Activated naive CD4-positive, alpha-beta T cell treated with anti-CD3 and anti-CD28 coated beads, Interleukin-2, amount 50 U/mL, for 24 hours (primary cell): ENCODE results near the gene ELMOD1.

ENCODE experiments used
- H3K27ac Mint-ChIP-seq: one replicate; pipeline ENCODE4 v1.8.0; 2021; ENCODE audit warnings: mild to moderate bottlenecking, mixed read lengths
- H3K27me3 Mint-ChIP-seq: one replicate; pipeline ENCODE4 v1.8.0; 2021; ENCODE audit warnings: mixed read lengths
- H3K36me3 Mint-ChIP-seq: one replicate; pipeline ENCODE4 v1.8.0; 2021; ENCODE audit warnings: mixed read lengths
- H3K4me1 Mint-ChIP-seq: one replicate; pipeline ENCODE4 v1.8.0; 2021; ENCODE audit warnings: mixed read lengths
- H3K4me3 Mint-ChIP-seq: one replicate; pipeline ENCODE4 v1.8.0; 2021; ENCODE audit warnings: mild to moderate bottlenecking, mixed read lengths
- H3K9me3 Mint-ChIP-seq: one replicate; pipeline ENCODE4 v1.8.0; 2021; ENCODE audit warnings: mixed read lengths

Gene ELMOD1

DNA sequence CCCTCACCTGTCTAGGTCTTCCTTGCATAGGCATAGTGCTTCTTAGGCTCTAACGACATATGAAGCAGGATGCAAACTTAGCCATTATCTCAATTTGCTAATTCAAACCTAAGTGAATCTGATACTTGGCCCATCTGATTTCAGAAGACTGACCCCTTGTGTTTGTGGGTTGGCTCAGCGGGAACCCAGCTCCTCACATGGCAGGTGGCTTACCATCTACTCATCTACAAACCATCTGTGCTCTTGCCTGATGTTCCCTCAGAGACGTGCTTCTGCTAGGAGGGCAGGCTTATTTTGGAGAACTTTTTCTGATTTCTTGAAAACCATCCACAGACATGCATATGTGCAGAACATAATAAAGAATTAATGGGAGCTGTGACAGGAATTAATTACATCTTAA lies 15.2 kb downstream of the ELMOD1 start:
- Mint-ChIP-seq H3K27me3 (peaks cover 52% of the 10 kb centered on the region), H3K36me3 (no peaks in the 10 kb centered on the region), H3K4me3 (no peak overlapping the region), H3K27ac (no peak overlapping the region), H3K4me1 (no peaks in the 10 kb centered on the region), H3K9me3 (no peaks in the 10 kb centered on the region)

DNA sequence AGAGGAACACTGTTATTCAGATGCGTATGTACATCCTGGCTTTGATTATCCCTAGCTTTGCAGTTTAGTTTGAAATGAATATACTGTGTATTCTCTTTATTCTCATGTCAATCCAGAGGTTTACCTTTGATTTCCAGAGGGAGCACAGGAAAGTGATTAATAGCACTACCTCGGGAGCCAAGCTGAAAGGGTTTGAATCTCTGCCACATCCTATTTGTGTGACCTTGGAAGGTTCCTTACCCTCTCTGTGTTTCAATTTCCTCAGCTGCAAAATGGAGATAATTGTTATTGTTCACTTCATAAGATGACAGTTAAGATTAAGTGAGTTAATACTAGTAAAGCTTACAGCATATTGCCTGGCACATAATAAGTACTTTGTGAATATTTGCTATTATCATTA lies 17.9 kb downstream of the ELMOD1 start:
- H3K9me3 Mint-ChIP-seq: no peaks in the 10 kb centered on the region

DNA sequence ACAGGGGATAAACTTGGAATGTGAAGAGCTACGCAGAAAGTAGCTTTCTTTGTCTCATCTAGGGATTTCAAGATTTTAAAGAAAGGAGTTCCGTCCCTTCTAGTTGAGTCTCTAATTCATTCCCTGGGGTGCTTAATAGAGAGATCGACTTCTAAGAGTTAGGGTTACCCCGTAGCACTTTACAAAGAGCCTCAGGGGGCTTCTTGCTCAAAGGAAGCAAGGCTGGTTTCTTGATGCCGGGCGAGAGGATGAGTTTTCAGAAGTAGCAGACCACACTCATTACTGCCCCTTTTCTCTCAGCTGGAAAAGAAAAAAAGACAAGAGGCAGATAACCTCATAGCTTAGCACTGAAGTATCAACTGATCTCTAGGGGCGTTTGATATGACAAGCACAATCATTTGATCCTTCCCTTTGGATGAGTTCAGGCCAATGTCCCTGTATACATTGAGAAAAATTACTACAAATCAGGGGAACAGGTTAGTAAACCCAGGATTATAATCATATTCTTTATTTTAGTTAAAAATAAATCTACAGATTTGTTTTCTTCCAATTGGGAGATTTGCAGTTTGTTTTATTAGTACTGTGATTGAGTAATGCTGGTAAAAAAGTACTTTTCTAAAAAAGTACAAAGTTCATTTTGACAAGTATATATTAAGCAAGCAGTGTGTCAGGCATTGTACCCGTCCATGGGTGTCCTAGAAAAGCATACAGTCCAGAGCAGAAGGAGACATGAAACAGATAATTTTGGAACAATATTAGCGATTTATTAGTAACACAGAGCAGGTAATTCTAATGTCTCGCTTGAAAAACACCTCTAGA lies 18.7 kb downstream of the ELMOD1 start:
- Mint-ChIP-seq H3K27me3 (peaks cover 35% of the 10 kb centered on the region), H3K36me3 (no peaks in the 10 kb centered on the region), H3K27ac (no peak overlapping the region), H3K4me3 (no peak overlapping the region), H3K9me3 (no peaks in the 10 kb centered on the region), H3K4me1 (no peaks in the 10 kb centered on the region)

More for the DNA sequence above, 17.9 kb downstream of the ELMOD1 start:
- peaks cover 41% of the 10 kb centered on the region for H3K27me3 Mint-ChIP-seq
- H3K27ac Mint-ChIP-seq: no peak overlapping the region
- H3K4me3 Mint-ChIP-seq: no peak overlapping the region
- H3K36me3 Mint-ChIP-seq: no peaks in the 10 kb centered on the region
- no peaks in the 10 kb centered on the region for H3K4me1 Mint-ChIP-seq

DNA sequence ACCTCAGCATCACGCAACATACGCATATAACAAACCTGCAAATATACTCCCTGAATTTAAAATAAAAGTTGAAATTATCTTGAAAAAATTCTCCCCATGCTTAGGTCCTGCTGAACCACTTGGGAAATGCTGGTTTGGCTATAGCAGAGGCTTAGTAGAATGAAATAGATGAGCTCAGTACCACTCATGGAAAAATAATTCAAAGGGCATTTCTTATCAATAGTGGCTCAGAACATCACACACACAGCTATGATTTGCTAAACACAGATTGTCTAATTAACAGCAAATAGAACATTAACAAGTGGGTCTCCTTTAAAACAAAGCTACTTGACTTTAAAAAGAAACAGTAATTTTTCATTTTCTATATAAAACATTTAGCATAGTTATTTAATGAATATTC lies 21.5 kb downstream of the ELMOD1 start:
- Mint-ChIP-seq H3K4me3 (no peak overlapping the region), H3K4me1 (no peaks in the 10 kb centered on the region), H3K27ac (no peak overlapping the region), H3K36me3 (no peaks in the 10 kb centered on the region), H3K9me3 (no peaks in the 10 kb centered on the region), H3K27me3 (peaks cover 24% of the 10 kb centered on the region)

DNA sequence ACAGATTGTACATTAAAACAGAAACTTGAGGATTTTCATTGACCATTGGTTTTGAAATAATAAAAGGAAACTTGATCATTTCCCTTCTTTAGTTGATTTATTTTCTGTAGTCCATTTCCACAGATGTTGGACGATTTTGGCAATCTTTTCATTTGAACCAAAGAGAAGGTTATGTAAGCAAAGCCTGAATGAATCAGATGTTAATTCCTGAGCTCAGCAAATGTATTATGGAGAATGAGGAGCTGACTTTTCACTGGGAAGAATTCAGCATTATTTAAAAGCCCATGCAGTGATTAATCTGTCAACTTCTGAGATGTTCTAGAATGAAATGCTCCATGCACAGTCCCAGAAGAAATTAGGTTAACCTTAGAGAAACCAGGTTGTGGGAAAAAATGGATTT lies 29.0 kb downstream of the ELMOD1 start:
- no peaks in the 10 kb centered on the region for H3K36me3 Mint-ChIP-seq
- no peaks in the 10 kb centered on the region for H3K9me3 Mint-ChIP-seq
- H3K4me3 Mint-ChIP-seq: no peak overlapping the region
- peaks cover 15% of the 10 kb centered on the region for H3K27me3 Mint-ChIP-seq
- no peaks in the 10 kb centered on the region for H3K4me1 Mint-ChIP-seq
- H3K27ac Mint-ChIP-seq: no peak overlapping the region

DNA sequence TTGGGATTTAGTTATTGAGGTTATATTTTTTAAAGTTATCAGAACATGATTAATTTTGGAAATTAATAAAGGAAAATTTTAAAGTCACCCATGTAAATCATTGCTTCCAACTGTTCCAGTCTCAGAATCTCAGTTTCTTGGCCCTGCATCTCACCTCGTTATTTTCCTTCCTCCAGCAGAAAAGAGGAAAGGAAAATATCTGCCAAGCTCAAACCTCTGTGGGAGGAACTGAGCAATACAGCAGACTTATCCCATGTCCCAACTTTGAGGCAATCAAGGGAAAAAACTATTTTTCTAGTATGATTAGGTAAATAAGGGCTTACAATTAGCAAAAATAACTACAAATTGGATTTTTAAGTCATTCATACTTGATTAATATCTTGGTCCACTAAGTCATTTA lies 30.1 kb downstream of the ELMOD1 start:
- Mint-ChIP-seq H3K27me3 (peaks cover 20% of the 10 kb centered on the region), H3K27ac (no peak overlapping the region), H3K36me3 (no peaks in the 10 kb centered on the region), H3K9me3 (no peaks in the 10 kb centered on the region), H3K4me1 (no peaks in the 10 kb centered on the region), H3K4me3 (no peak overlapping the region)

DNA sequence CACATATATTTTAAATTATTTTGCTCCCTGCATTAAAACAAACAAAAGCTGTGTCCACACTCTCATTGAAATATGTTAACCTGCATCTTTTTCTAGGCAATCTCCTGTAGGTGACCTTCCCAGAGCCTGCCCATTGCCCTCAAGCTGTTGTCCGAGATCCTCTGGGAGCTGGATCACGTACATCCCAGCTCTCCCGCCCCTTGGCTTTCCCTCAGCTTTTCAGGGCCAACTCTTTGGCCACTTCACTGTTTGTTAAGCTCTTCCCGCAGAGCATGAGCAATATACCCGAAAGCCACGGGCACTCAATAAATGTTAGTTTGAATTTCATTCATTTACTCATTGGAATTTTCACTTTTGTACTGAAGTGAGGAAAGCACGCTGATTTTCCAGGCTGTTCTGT lies 32.2 kb downstream of the ELMOD1 start:
- H3K27ac Mint-ChIP-seq: no peak overlapping the region
- no peaks in the 10 kb centered on the region for H3K9me3 Mint-ChIP-seq
- no peak overlapping the region for H3K4me3 Mint-ChIP-seq
- peaks cover 19% of the 10 kb centered on the region for H3K27me3 Mint-ChIP-seq
- no peaks in the 10 kb centered on the region for H3K36me3 Mint-ChIP-seq
- no peaks in the 10 kb centered on the region for H3K4me1 Mint-ChIP-seq

DNA sequence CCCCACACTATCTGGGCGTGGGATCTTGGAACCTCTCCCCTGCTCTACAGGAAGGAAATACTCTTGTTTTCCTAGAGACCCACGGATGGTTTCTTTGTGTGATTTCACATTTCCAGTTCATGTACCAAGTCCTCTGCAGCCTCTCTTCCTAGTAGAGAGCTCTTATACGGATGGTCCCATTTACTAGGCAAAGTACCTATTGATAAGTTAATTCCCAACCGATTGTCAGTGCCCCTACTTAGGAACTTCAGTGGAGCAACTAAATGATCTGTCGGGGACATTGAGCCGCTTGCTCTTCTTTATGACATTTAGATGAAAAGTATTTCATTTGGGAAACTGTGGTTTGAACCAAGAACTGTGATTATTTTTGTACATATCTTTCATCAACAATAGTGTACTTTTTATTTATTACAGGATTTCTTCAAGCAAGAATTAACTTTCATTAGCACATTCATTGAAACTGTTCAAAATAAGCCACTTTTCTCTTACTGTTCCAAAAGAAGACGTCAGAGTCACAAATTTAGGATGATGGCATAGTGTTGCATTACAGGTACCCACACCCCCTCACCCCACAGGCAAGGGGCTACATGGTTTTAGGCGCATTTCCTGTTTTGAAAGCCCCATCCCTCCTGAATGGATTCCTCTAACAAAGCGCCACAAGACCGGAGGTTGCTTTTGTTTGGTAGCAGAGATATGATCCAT lies 34.2 kb downstream of the ELMOD1 start:
- no peaks in the 10 kb centered on the region for H3K36me3 Mint-ChIP-seq
- H3K4me3 Mint-ChIP-seq: no peak overlapping the region
- H3K4me1 Mint-ChIP-seq: no peaks in the 10 kb centered on the region
- peaks cover 19% of the 10 kb centered on the region for H3K27me3 Mint-ChIP-seq
- no peak overlapping the region for H3K27ac Mint-ChIP-seq
- H3K9me3 Mint-ChIP-seq: no peaks in the 10 kb centered on the region

DNA sequence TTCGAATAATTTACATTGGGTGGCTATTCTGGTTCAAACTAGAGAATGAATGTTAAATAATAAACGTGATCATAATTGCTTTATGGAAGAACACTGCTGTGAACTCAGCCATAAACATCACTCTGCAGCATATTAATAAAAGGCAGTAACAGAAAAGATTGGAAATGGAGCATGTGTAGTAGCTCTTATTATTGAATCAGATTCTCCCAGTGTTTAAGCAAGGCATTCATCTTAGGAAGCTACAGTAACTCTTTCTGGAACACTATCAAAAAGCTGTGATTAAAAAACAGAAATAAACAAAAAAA lies 34.7 kb downstream of the ELMOD1 start:
- Mint-ChIP-seq H3K27me3 (peaks cover 18% of the 10 kb centered on the region), H3K9me3 (no peaks in the 10 kb centered on the region), H3K36me3 (no peaks in the 10 kb centered on the region), H3K27ac (no peak overlapping the region), H3K4me3 (no peak overlapping the region), H3K4me1 (no peaks in the 10 kb centered on the region)

DNA sequence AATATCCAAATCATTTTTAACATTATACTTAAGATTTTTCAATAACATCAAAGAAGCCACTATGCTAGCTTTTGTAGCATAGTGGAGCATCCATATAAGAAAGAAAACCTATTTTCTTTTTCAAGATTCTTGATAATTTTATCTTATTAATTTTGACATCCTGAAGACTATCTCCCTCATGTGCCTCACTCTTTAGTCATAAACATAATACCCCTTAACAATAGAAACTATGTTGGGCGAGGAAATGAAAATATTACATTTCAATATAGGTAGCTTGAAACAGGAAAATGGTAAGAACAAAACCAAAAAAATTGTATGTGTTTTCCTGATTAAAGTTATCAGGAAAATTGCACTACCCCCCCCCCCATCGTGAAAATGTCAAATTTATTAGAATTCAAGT lies 40.1 kb downstream of the ELMOD1 start:
- H3K36me3 Mint-ChIP-seq: no peaks in the 10 kb centered on the region
- no peaks in the 10 kb centered on the region for H3K9me3 Mint-ChIP-seq
- peaks cover 31% of the 10 kb centered on the region for H3K27me3 Mint-ChIP-seq
- H3K27ac Mint-ChIP-seq: no peak overlapping the region
- no peak overlapping the region for H3K4me3 Mint-ChIP-seq
- H3K4me1 Mint-ChIP-seq: no peaks in the 10 kb centered on the region

DNA sequence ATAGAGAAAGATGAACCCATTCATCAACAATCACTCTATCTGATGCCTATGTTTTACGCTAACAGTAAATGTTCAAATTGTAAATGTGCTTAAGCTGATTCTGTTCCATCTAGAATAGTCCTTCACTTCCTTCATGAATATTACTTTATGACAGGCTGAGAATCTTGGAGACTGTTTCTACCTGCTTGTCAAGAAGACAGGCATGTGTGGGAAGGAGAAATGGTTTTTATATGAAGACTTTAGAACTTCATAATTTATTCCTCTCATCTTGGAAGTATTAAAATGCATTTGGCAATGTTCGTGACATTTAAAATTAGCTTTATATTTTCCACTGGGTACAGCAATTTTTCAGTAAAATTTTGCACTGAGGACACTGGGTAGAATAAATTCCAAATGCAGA lies 41.0 kb downstream of the ELMOD1 start:
- no peaks in the 10 kb centered on the region for H3K9me3 Mint-ChIP-seq
- H3K27ac Mint-ChIP-seq: no peak overlapping the region
- no peak overlapping the region for H3K4me3 Mint-ChIP-seq
- no peaks in the 10 kb centered on the region for H3K36me3 Mint-ChIP-seq
- H3K27me3 Mint-ChIP-seq: peaks cover 31% of the 10 kb centered on the region
- no peaks in the 10 kb centered on the region for H3K4me1 Mint-ChIP-seq

DNA sequence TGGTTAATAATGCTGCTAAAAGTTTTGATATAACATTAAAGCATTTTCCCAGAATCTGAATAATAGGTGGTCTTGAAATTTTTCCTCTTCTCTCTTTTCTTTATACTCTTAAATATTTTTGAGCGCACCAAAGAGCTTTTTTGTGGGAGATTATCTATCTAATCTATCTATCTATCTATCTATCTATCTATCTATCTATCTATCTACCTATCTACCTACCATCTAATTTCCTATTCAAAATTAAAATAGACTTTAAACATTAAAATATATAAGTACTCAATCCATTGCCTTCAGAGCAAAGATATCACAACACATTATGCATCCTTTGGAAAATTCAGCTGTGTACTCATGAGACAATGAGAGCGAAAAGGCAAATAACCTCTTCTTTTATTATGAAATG lies 55.8 kb downstream of the ELMOD1 start:
- H3K36me3 Mint-ChIP-seq: no peaks in the 10 kb centered on the region
- no peaks in the 10 kb centered on the region for H3K9me3 Mint-ChIP-seq

DNA sequence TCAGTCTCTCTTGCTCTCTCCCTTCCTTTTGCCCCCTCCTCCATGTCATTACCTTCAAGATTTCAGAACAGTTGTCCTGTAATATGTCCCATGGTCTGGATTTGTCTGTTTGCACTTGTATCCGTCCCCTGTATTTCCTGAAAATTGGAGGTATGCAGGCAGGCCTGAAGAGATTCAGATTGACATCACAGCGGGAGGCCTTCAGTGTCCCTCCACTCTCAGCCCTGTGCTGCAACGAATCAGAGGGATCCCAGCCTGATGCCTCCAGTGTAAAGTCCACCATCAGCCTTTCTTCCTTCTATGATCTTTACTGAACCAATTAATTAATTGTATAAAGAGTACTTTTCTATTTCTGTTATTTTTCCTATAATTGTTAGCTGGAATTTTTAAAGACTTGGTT lies 57.3 kb downstream of the ELMOD1 start:
- no peaks in the 10 kb centered on the region for H3K4me1 Mint-ChIP-seq
- no peaks in the 10 kb centered on the region for H3K36me3 Mint-ChIP-seq
- H3K27me3 Mint-ChIP-seq: peaks cover 18% of the 10 kb centered on the region
- no peak overlapping the region for H3K27ac Mint-ChIP-seq
- H3K9me3 Mint-ChIP-seq: no peaks in the 10 kb centered on the region
- no peak overlapping the region for H3K4me3 Mint-ChIP-seq

More for the DNA sequence above, 55.8 kb downstream of the ELMOD1 start:
- no peak overlapping the region for H3K4me3 Mint-ChIP-seq
- H3K27me3 Mint-ChIP-seq: peaks cover 12% of the 10 kb centered on the region
- no peaks in the 10 kb centered on the region for H3K4me1 Mint-ChIP-seq
- H3K27ac Mint-ChIP-seq: no peak overlapping the region

DNA sequence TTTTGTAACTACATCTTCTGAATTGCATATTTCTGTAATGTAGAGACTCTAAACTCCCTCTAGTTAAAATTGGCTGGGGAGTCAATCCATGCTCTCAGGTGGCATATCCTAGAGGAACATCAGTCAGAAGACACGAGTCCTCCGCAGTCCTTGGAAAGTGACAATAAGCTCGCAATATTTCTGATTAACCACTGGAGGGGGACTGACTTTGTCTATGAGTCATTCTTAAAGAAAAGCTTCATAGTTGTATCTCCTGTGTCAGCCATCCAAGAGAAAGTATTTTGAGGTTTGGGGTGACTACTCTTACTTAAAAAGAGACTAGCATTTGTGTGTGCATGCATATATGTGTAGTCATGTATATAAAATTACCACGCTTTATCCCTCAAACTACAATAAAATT lies 60.7 kb downstream of the ELMOD1 start:
- no peaks in the 10 kb centered on the region for H3K4me1 Mint-ChIP-seq
- H3K4me3 Mint-ChIP-seq: no peak overlapping the region
- H3K27me3 Mint-ChIP-seq: peaks cover 27% of the 10 kb centered on the region
- no peak overlapping the region for H3K27ac Mint-ChIP-seq
- no peaks in the 10 kb centered on the region for H3K9me3 Mint-ChIP-seq
- H3K36me3 Mint-ChIP-seq: no peaks in the 10 kb centered on the region

DNA sequence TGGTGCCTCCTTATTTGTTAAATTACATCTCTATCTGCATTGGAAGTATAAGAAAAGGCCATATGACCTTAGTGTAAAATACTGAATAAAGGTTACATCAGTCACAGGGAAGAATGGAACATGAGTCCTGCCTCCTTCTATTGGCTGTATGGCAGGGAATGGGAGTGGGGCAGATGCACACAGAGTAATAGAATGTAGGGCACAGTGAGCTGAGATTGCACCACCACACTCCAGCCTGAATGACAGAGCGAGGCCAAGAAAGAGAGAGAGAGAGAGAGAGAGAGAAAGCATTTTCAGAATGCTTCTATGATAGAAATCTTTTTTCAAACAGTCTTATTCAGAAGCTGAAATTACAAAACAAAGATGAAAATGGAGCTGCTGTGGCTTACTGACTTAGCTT lies 62.1 kb downstream of the ELMOD1 start:
- Mint-ChIP-seq H3K27me3 (peaks cover 26% of the 10 kb centered on the region), H3K4me3 (no peak overlapping the region), H3K36me3 (no peaks in the 10 kb centered on the region), H3K27ac (no peak overlapping the region), H3K9me3 (no peaks in the 10 kb centered on the region), H3K4me1 (no peaks in the 10 kb centered on the region)

DNA sequence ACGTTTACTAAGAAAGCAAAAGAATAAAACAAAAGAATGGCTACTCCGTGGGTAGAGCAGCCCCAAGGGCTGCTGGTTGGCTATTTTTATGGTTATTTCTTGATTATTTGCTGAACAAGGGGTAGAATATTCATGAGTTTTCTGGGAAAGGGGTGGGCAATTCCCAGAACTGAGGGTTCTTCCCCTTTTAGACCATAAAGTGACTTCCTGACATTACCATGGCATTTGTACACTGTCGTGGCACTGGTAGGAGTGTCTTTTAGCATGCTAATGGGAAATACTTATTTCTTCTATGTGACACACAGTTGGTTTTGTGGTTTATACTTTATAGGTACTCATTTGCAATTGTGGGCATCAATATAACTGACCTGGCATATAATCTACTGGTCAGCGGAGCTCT lies 64.7 kb downstream of the ELMOD1 start:
- H3K36me3 Mint-ChIP-seq: no peaks in the 10 kb centered on the region
- no peaks in the 10 kb centered on the region for H3K9me3 Mint-ChIP-seq
- H3K4me1 Mint-ChIP-seq: no peaks in the 10 kb centered on the region
- no peak overlapping the region for H3K27ac Mint-ChIP-seq
- peaks cover 17% of the 10 kb centered on the region for H3K27me3 Mint-ChIP-seq
- no peak overlapping the region for H3K4me3 Mint-ChIP-seq

DNA sequence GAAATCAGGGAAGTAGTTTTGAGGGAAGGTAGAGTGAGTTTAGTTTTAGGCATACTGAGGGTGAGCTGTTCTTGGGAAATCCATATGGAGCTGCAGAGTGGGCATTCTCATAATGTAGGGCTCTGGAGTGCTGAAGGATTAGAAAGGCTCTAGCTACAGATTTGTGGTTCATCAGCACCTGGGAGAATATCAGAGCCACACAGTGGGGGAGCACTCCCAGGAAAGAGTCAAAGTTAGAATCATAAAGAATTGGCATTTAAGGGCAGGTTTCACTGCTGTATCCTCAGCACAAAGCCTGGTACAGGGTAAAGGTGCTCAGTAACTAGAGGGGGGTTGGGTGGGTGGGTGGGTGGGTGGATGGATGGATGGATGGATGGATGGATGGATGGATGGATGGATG lies 68.4 kb downstream of the ELMOD1 start:
- H3K27ac Mint-ChIP-seq: no peak overlapping the region
- H3K27me3 Mint-ChIP-seq: peaks cover 12% of the 10 kb centered on the region
- H3K9me3 Mint-ChIP-seq: no peaks in the 10 kb centered on the region
- no peak overlapping the region for H3K4me3 Mint-ChIP-seq
- H3K36me3 Mint-ChIP-seq: no peaks in the 10 kb centered on the region
- no peaks in the 10 kb centered on the region for H3K4me1 Mint-ChIP-seq
